Urinary bladder (tissue), 4 donors: ENCODE results near the gene TRPC6. TPM values are rescaled to one million over a fixed set of nuclear protein-coding genes. Genes with fewer than 3 reads are reported as not detected.

Source experiments
- DNase-seq: peaks from one replicate; pipeline ENCODE4 v3.0.0-alpha.2; 2015; ENCODE audit errors: extremely low spot score
- H3K27ac ChIP-seq: one replicate; pipeline ENCODE4 v1.5.1; 2013; ENCODE audit warnings: low read depth, mild to moderate bottlenecking, moderate library complexity
- H3K36me3 ChIP-seq: one replicate; pipeline ENCODE4 v1.6.1; 2013; ENCODE audit warnings: mild to moderate bottlenecking, moderate library complexity; ENCODE audit not compliant: insufficient read depth
- H3K4me1 ChIP-seq: one replicate; pipeline ENCODE4 v1.6.1; 2013; ENCODE audit warnings: mild to moderate bottlenecking, moderate library complexity; ENCODE audit not compliant: insufficient read depth
- H3K4me3 ChIP-seq: one replicate; pipeline ENCODE4 v1.5.1; 2013; ENCODE audit warnings: low read depth, low read length
- WGBS: extraction: QIAGEN DNeasy Blood & Tissue Kit; methylation state at CpG from one replicate; pipeline ENCODE4 v1.1.7; 2013; 5-methylcytosine and 5-hydroxymethylcytosine counted together
- polyA plus RNA-seq: library from polyadenylated mRNA; stranded (reverse); fragments of 200-250 nt; gene quantifications from one replicate; pipeline ENCODE4 v1.2.3, GENCODE V29; 2013
- total RNA-seq: library from RNA; depleted of rRNA; stranded (reverse); fragments of >200 nt; gene quantifications from one replicate; pipeline ENCODE4 v1.2.3, GENCODE V29; 2014
- donor health status: healthy with polysubstance abuse.
- donor health status: healthy.

Gene TRPC6
- total and polyA plus RNA-seq, 2 donors = 2.1 to 58.5 TPM

- H3K27ac ChIP-seq = no peak overlapping the region
Observed at GRCh38 chr11:101567071-101567470, 16.7 kb downstream of the TRPC6 start.

GRCh38 chr11:101566626-101567025 lies 17.2 kb downstream of the TRPC6 start:
- no peaks in the 10 kb centered on the region for H3K4me1 ChIP-seq
- 77% methylated on average over 8 of the region's 8 CpGs for WGBS
- no peak overlapping the region for H3K27ac ChIP-seq
- no peaks in the 10 kb centered on the region for H3K36me3 ChIP-seq
- no peak for DNase-seq
- H3K4me3 ChIP-seq = no peak overlapping the region

More at GRCh38 chr11:101567071-101567470, 16.7 kb downstream of the TRPC6 start:
- WGBS = 40% methylated on average over 5 of the region's 5 CpGs
- no peaks in the 10 kb centered on the region for H3K36me3 ChIP-seq
- no peaks in the 10 kb centered on the region for H3K4me1 ChIP-seq
- no peak for DNase-seq
- no peak overlapping the region for H3K4me3 ChIP-seq

GRCh38 chr11:101563166-101563565 lies 20.6 kb downstream of the TRPC6 start:
- H3K4me1 ChIP-seq = no peaks in the 10 kb centered on the region
- H3K4me3 ChIP-seq = no peak overlapping the region
- H3K27ac ChIP-seq = no peak overlapping the region
- 86% methylated on average over 2 of the region's 2 CpGs for WGBS
- DNase-seq = no peak
- H3K36me3 ChIP-seq = no peaks in the 10 kb centered on the region

GRCh38 chr11:101555366-101555765 lies 28.4 kb downstream of the TRPC6 start:
- Histone ChIP-seq H3K27ac (no peak overlapping the region), H3K4me1 (no peaks in the 10 kb centered on the region), H3K4me3 (no peak overlapping the region), H3K36me3 (no peaks in the 10 kb centered on the region)
- WGBS = 78% methylated on average over 4 of the region's 4 CpGs
- no peak for DNase-seq

GRCh38 chr11:101553891-101554292 lies 29.9 kb downstream of the TRPC6 start:
- H3K36me3 ChIP-seq = no peaks in the 10 kb centered on the region
- no peak overlapping the region for H3K4me3 ChIP-seq
- DNase-seq = no peak
- WGBS = 23% methylated on average over 3 of the region's 3 CpGs
- no peaks in the 10 kb centered on the region for H3K4me1 ChIP-seq
- H3K27ac ChIP-seq = no peak overlapping the region

GRCh38 chr11:101552888-101553287 lies 30.9 kb downstream of the TRPC6 start:
- H3K27ac ChIP-seq = no peak overlapping the region
- H3K36me3 ChIP-seq = no peaks in the 10 kb centered on the region
- DNase-seq = no peak
- H3K4me1 ChIP-seq = no peaks in the 10 kb centered on the region
- H3K4me3 ChIP-seq = no peak overlapping the region
- 27% methylated on average over 2 of the region's 2 CpGs for WGBS

- WGBS = 72% methylated on average over 2 of the region's 2 CpGs
- H3K36me3 ChIP-seq = no peaks in the 10 kb centered on the region
- H3K4me1 ChIP-seq = no peaks in the 10 kb centered on the region
Observed at GRCh38 chr11:101528541-101528940, 55.3 kb downstream of the TRPC6 start.

GRCh38 chr11:101523634-101524260 lies 60.1 kb downstream of the TRPC6 start:
- WGBS = 0% methylated on average over 1 of the region's 1 CpG
- no peaks in the 10 kb centered on the region for H3K4me1 ChIP-seq
- no peak for DNase-seq
- no peaks in the 10 kb centered on the region for H3K36me3 ChIP-seq
- no peak overlapping the region for H3K4me3 ChIP-seq
- H3K27ac ChIP-seq = no peak overlapping the region

More at GRCh38 chr11:101528541-101528940, 55.3 kb downstream of the TRPC6 start:
- no peak for DNase-seq
- Histone ChIP-seq H3K27ac (no peak overlapping the region), H3K4me3 (no peak overlapping the region)

GRCh38 chr11:101523193-101523592 lies 60.6 kb downstream of the TRPC6 start:
- Histone ChIP-seq H3K4me3 (no peak overlapping the region), H3K4me1 (no peaks in the 10 kb centered on the region), H3K36me3 (no peaks in the 10 kb centered on the region), H3K27ac (no peak overlapping the region)
- no peak for DNase-seq

- 65% methylated on average over 2 of the region's 2 CpGs for WGBS
- Histone ChIP-seq H3K4me1 (no peaks in the 10 kb centered on the region), H3K27ac (no peak overlapping the region), H3K4me3 (no peak overlapping the region), H3K36me3 (no peaks in the 10 kb centered on the region)
- no peak for DNase-seq
Observed at GRCh38 chr11:101521821-101522220, 62.0 kb downstream of the TRPC6 start.

GRCh38 chr11:101516546-101516945 lies 67.3 kb downstream of the TRPC6 start:
- Histone ChIP-seq H3K4me3 (no peak overlapping the region), H3K4me1 (no peaks in the 10 kb centered on the region), H3K36me3 (no peaks in the 10 kb centered on the region), H3K27ac (no peak overlapping the region)
- WGBS = 41% methylated on average over 3 of the region's 3 CpGs
- no peak for DNase-seq

GRCh38 chr11:101511065-101511464 lies 72.7 kb downstream of the TRPC6 start:
- no peak for DNase-seq
- Histone ChIP-seq H3K27ac (no peak overlapping the region), H3K4me1 (no peaks in the 10 kb centered on the region), H3K4me3 (no peak overlapping the region), H3K36me3 (no peaks in the 10 kb centered on the region)
- 65% methylated on average over 1 of the region's 1 CpG for WGBS

GRCh38 chr11:101510591-101510990 lies 73.2 kb downstream of the TRPC6 start:
- Histone ChIP-seq H3K4me1 (no peaks in the 10 kb centered on the region), H3K36me3 (no peaks in the 10 kb centered on the region), H3K27ac (no peak overlapping the region), H3K4me3 (no peak overlapping the region)
- 84% methylated on average over 1 of the region's 1 CpG for WGBS
- DNase-seq = no peak

GRCh38 chr11:101509922-101510321 lies 73.9 kb downstream of the TRPC6 start:
- Histone ChIP-seq H3K4me3 (no peak overlapping the region), H3K27ac (no peak overlapping the region), H3K36me3 (no peaks in the 10 kb centered on the region), H3K4me1 (no peaks in the 10 kb centered on the region)
- no peak for DNase-seq
- WGBS = 0% methylated on average over 1 of the region's 1 CpG

- Histone ChIP-seq H3K36me3 (no peaks in the 10 kb centered on the region), H3K4me3 (no peak overlapping the region), H3K27ac (no peak overlapping the region), H3K4me1 (no peaks in the 10 kb centered on the region)
- WGBS = 47% methylated on average over 2 of the region's 2 CpGs
- DNase-seq = no peak
Observed at GRCh38 chr11:101508370-101508769, 75.4 kb downstream of the TRPC6 start.
